Caki2 (cell line): ENCODE measurements around the gene C8G. TPM values are rescaled to one million over a fixed set of nuclear protein-coding genes. Genes with fewer than 3 reads are reported as not detected.

Experiments used
- DNase-seq: peaks from one replicate; pipeline ENCODE4 v3.0.0-alpha.2; 2015; ENCODE audit warnings: low read depth
- in situ Hi-C: cut with HindIII; loops from 2 replicates; pipeline ENCODE4 v1.10.0; 2016; ENCODE audit warnings: low sequenced_read_pairs, low pct_unique_long_range_greater_than_20kb, mixed read lengths
- total RNA-seq: library from RNA; depleted of rRNA; stranded (reverse); fragments of >200 nt; shearing (Covaris generic); gene quantifications from 2 replicates; pipeline ENCODE4 v1.2.3, GENCODE V29; 2014; ENCODE audit warnings: low replicate concordance

The C8G gene
- total RNA-seq, 1 experiment from 2014 or later = not detected

GRCh38 chr9:136916330-136917184 is 28.5 kb upstream of the C8G start:
- in situ Hi-C loops = no loop called here
- no peak for DNase-seq

- in situ Hi-C loops = no loop called here
- no peak for DNase-seq
Observed at GRCh38 chr9:136917902-136918301, 27.1 kb upstream of the C8G start.

GRCh38 chr9:136920069-136920468 is 25.0 kb upstream of the C8G start:
- in situ Hi-C loops = no loop called here
- DNase-seq = no peak

GRCh38 chr9:136920734-136921231 is 24.3 kb upstream of the C8G start:
- no peak for DNase-seq
- in situ Hi-C loops = no loop called here

- DNase-seq = no peak
- in situ Hi-C loops = no loop called here
Observed at GRCh38 chr9:136921307-136921706, 23.7 kb upstream of the C8G start.

- in situ Hi-C loops = no loop called here
- DNase-seq = no peak
Observed at GRCh38 chr9:136921718-136922117, 23.3 kb upstream of the C8G start.

- in situ Hi-C loops = no loop called here
- no peak for DNase-seq
Observed at GRCh38 chr9:136922540-136922939, 22.5 kb upstream of the C8G start.

- DNase-seq = peak; percentile 58
- in situ Hi-C loops = no loop called here
Observed at GRCh38 chr9:136923881-136924280, 21.2 kb upstream of the C8G start.

GRCh38 chr9:136925414-136926153 is 19.5 kb upstream of the C8G start:
- in situ Hi-C loops = no loop called here

GRCh38 chr9:136926154-136926704 is 18.8 kb upstream of the C8G start:
- DNase-seq = no peak
- in situ Hi-C loops = no loop called here

More at GRCh38 chr9:136925414-136926153, 19.5 kb upstream of the C8G start:
- no peak for DNase-seq

- DNase-seq = no peak
Observed at GRCh38 chr9:136926749-136927148, 18.3 kb upstream of the C8G start.

GRCh38 chr9:136927343-136928271 is 17.4 kb upstream of the C8G start:
- DNase-seq = no peak

More at GRCh38 chr9:136926749-136927148, 18.3 kb upstream of the C8G start:
- in situ Hi-C loops = no loop called here

GRCh38 chr9:136928591-136928990 is 16.5 kb upstream of the C8G start:
- in situ Hi-C loops = no loop called here
- DNase-seq = no peak

More at GRCh38 chr9:136927343-136928271, 17.4 kb upstream of the C8G start:
- in situ Hi-C loops = no loop called here

GRCh38 chr9:136930014-136930413 is 15.0 kb upstream of the C8G start:
- DNase-seq = no peak
- in situ Hi-C loops = no loop called here

GRCh38 chr9:136931611-136932130 is 13.4 kb upstream of the C8G start:
- in situ Hi-C loops = no loop called here
- DNase-seq = no peak

- in situ Hi-C loops = no loop called here
- no peak for DNase-seq
Observed at GRCh38 chr9:136934277-136934676, 10.8 kb upstream of the C8G start.

- no peak for DNase-seq
- in situ Hi-C loops = no loop called here
Observed at GRCh38 chr9:136935651-136936050, 9.4 kb upstream of the C8G start.
